ENCODE data around the gene ARHGAP12.

ARHGAP12 gene

DNA sequence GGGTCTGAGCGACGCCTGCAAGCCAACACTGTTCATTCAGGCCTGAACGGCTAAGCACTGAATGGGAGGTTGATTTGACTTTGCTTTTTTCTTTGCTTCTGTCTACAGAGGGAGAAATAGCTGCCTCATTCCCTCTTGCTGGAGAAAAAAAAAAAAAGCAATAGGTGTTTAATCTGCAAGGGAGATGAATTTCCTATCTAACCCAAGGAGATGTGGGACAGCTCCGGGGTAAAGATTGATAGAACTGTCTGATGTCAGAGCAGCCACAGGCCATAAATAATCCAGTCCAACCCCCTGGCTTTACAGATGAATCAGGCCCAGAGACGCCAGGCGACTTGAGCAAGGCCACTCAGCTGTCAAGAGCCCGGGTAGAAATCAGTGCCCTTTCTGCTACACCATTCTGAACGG is 168.0 kb downstream of the ARHGAP12 start:
- DNase-seq: no peak

DNA sequence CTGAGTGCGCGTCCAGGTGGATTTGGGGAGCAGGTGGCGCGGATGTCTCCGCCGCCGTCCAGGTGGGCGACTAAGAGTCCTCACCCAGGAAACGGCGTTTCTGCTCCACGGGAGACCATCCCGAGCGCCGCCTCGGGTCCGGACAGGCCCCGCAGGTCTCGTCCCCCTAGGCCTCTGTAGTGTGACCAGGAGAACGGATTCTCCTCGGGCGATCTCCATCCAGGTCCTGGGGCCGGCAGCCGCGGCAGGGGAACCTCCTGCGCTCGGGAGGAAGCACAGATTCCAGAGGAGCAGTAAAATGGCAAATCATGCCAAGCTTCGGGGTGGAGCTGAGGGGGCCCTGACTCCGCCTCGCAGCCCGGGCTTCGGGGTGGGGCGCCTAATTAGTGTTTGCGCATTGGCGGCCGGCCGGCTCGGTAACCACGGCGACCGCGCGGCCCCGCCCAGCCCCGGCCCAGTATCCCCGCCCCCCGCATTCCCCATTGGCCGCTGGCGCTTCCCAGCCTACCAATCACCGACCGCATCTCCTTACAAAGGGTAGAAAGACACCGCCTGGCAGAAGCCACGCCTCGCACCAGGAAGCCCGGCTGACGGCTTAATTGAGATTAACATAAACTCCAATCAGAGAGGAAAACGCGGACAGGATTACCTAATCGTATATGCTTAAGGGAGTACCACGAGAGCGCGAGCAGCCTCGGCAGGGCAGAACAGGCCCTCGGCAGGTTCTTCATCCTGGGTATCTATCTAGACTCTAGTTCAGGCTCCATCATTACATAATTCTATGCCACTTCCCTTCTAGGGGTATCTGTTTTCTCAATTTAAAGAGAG is 168.6 kb downstream of the ARHGAP12 start:
- peak; percentile 97 for DNase-seq

DNA sequence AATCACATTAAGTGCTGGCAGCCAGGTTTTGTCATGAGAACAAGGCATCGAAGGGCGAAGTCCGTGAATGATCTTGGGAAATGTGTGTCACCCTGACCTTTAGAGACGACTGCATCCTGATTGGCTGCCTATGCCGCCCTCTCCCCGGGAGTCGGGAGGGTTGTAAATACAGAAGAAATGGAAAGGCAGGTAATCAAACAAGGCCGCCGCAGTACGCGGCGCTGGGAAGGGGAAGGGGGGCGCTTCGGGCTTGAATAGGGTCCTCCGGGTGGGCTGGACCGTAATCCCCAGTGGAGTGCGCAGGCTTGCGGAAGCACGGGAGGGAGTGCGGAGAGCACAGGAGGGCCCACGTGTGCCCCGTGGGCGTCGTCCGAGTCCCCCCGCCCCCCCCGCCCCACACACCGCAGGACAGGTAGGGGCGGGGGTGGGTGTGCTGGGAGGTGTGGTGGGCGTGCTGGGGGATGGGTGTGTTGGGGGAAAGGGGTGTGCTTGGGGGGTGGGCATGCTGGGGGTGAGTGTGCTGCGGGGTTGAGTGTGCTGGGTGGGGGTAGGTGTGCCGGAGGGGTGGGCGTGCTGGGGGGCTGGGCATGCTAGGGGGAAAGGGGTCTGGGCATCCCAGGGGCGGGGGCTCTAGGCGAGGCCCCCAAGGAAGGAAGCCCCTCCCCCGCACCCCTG is 169.4 kb downstream of the ARHGAP12 start:
- DNase-seq: peak; percentile 49

DNA sequence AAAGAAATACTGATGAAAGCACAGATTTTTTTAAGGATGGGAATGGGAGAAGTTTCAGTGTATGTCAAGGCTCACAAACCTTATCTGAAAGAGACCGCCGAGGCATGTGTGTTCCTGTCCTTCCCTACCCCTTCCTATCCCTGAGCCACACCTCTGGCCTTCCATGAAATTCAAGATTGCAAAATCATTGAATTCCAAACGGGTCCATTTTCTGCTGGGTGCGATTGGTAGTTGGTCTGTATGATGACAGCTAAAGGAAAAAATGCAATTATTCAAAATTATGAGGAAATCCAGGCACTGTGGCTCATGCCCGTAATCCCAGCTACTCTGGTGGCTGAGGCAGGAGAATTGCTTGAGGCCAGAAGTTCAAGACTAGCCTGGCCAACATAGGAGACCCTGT is 170.1 kb downstream of the ARHGAP12 start:
- DNase-seq: no peak

DNA sequence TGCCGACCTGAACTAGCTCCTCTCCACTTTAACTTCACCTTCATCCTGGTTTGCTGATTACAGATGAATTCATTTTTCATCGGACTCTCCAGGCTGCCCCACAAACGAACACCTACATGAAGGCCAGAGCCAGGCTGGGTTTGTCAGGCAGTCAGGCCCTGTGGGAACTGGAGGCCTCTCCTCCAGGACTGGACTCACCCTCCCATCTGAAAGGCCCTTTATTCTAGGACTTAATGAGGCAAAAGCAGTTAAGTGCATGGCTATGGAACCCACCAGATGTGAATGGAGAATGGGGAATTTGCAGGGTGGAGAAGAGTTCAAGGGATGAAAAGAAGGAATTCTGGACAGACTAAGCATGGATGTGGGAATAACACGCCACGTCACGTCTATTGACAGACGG is 170.8 kb downstream of the ARHGAP12 start:
- no peak for DNase-seq

DNA sequence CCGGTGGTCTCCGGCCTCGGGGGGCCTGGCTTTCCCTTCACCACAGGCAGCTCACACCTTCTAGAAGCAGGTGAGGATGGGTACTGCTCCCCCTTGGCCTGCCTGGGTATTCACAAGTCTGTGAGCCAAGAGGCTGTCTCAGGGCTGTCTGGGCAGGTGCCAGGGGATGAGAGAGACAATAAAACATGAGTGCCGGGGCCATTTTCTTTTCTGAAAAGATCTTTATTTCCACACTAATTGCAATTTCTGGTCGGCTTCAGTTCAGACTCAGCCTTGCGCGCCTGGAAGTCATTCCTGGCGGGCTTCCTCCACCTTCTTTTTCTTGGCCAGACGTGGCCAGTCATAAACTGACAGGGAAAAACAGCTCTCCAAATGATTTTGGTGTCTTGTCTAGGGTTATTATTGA is 171.2 kb downstream of the ARHGAP12 start:
- DNase-seq: no peak

DNA sequence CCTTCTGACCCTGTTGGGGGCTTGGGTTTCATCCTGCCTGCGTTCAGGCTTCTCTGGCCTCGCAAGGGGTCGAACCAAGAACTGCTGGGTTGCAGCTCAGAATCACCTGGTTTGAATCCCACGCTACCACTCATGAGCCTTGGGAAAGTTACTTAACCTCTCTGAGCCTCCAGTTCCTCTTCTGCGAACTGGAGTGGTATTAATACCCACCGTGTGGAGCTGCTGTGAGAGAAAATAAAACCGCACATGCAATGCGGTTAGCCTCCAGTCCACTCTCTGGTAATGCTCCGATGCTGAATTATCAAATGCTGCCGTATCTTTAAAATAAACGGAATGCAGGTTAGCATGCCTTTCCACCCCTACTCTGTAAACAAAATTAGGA is 171.9 kb downstream of the ARHGAP12 start:
- DNase-seq: no peak

DNA sequence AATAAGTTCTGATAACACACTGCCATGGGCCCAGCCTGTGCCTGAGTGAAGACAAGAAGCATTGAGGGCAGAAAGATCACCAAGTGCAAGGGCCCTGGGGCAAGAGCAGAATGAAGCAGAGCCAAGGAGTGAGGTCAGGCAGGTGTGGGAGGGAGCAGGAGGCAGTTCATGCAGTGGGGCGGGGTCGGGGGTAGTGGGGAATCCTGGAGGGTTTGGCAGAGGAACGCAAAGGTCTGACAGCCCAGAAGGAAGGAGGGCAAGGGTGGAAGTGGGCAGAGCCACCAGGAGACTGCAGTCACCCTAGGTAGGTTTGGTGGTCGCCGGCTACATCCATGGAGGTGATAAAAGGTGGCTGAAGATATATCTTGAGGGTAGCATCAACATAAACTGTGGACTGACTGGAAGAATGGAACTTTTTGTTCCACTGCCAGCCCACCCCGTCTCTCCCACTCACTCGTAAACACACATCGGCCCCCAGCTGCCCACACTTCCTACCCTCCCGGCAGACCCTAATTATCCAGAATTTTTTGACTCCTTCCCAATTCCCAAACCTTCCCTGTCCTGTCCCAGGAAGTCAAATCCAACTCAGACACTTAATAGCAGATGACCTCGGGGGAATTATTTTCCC is 172.4 kb downstream of the ARHGAP12 start:
- no peak for DNase-seq
